Measurements from ENCODE around the gene RUNDC3A. TPM values are rescaled to one million over a fixed set of nuclear protein-coding genes. Genes with fewer than 3 reads are reported as not detected.

Gene RUNDC3A
- polyA plus RNA-seq, 1 donor (not counting 4 experiments of a cell fraction or from before 2014, with no cell fraction given): 1.6 TPM

DNA sequence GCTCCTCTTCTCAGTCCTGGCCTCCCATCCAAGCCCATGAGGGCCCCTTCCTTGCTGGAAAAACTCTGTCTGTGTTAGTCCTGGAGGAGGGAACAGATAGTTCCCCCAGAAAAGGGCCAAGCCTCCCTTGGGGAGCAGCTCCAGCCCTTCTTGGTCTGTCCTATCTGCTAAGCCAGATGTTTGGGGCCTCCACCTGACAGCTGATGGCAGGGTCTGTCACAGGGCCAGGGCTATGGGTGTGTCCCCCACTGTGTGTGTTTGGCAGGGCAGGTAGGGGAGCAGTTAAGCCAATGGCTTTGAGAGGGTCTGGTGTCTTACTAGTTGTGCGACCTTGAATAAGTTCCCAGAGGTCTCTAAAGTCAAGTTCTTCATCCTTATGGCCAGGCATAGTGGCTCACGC is 26.8 kb upstream of the RUNDC3A start:
- Histone ChIP-seq H3K27me3 (ENCODE audit: control insufficient read depth, extremely low read depth, insufficient read depth, low read length) (no peaks in the 10 kb centered on the region), H3K4me3 (ENCODE audit: control insufficient read depth in 2 of 3, extremely low read depth in 1 of 3, insufficient read depth in 2 of 3, low read depth in 1 of 3, low read length in 3 of 3) (no peak overlapping the region), H3K4me2 (ENCODE audit: control insufficient read depth, extremely low read depth, insufficient read depth, low read depth, low read length) (no peak overlapping the region), H3K36me3 (ENCODE audit: control insufficient read depth in 2 of 2, extremely low read depth in 1 of 2, insufficient read depth in 2 of 2, low read length in 2 of 2) (no peaks in the 10 kb centered on the region), H3K79me2 (ENCODE audit: control insufficient read depth, insufficient read depth, low read length) (no peaks in the 10 kb centered on the region), H2AFZ (ENCODE audit: control insufficient read depth, low read length) (no peak overlapping the region), H3K9me1 (ENCODE audit: control insufficient read depth, extremely low read depth, insufficient read depth, low read length) (no peaks in the 10 kb centered on the region), H4K20me1 (ENCODE audit: control insufficient read depth, extremely low read depth, insufficient read depth, low read length) (no peaks in the 10 kb centered on the region), H3K9me3 (ENCODE audit: control insufficient read depth, low read depth, low read length) (no peaks in the 10 kb centered on the region), H3K9ac (ENCODE audit: control insufficient read depth, extremely low read depth, insufficient read depth, low read length) (no peak overlapping the region), H3K4me1 (ENCODE audit: control insufficient read depth, extremely low read depth, insufficient read depth, low read length) (no peaks in the 10 kb centered on the region), H3K27ac (ENCODE audit: control insufficient read depth, insufficient read depth, low read length) (no peak overlapping the region)
- TF ChIP-seq, protein P1, sequence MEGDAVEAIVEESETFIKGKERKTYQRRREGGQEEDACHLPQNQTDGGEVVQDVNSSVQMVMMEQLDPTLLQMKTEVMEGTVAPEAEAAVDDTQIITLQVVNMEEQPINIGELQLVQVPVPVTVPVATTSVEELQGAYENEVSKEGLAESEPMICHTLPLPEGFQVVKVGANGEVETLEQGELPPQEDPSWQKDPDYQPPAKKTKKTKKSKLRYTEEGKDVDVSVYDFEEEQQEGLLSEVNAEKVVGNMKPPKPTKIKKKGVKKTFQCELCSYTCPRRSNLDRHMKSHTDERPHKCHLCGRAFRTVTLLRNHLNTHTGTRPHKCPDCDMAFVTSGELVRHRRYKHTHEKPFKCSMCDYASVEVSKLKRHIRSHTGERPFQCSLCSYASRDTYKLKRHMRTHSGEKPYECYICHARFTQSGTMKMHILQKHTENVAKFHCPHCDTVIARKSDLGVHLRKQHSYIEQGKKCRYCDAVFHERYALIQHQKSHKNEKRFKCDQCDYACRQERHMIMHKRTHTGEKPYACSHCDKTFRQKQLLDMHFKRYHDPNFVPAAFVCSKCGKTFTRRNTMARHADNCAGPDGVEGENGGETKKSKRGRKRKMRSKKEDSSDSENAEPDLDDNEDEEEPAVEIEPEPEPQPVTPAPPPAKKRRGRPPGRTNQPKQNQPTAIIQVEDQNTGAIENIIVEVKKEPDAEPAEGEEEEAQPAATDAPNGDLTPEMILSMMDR (optimal IDR thresholded peaks at IDR 0.05 in 1 of 3, IDR thresholded peaks at IDR 0.05 in 1 of 3, conservative IDR thresholded peaks at IDR 0.05 in 1 of 3; ENCODE audit: extremely low read depth in 1 of 3, insufficient read depth in 2 of 3, low read length in 3 of 3): no peak
- no peak for TF ChIP-seq EZH2 (IDR thresholded peaks at IDR 0.05; ENCODE audit: low read length)
- DNase-seq (ENCODE audit: low read depth, low spot score): no peak
- dilution Hi-C loops (cut with MboI; ENCODE audit: extremely low pct_ligation_motif_present, low sequenced_read_pairs): no loop called here
- FAIRE-seq: no peak

DNA sequence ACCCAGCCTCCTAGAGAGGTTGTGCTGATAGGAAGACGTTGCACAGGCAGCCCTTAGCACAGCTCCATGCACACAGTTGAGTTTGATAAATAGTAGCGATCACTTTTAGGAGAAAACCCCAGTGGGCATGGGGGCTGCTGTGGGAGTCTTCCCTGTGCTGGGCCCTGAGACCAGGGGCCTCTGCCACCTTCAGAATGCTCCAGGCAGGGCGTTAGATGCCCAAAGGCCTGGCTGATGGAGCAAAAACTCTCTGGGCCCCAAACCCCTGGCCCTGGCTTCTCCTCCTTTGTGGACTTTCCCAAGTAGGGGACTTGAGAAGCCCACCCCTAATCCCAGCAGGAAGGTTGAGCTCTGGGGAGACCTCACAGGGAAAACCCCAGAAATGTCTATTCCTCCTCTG is 26.1 kb upstream of the RUNDC3A start:
- no peak for FAIRE-seq
- no peaks in the 10 kb centered on the region for H4K20me1 ChIP-seq (ENCODE audit: control insufficient read depth, extremely low read depth, insufficient read depth, low read length)

More for the DNA sequence above, 26.1 kb upstream of the RUNDC3A start:
- Histone ChIP-seq H3K36me3 (ENCODE audit: control insufficient read depth in 2 of 2, extremely low read depth in 1 of 2, insufficient read depth in 2 of 2, low read length in 2 of 2) (no peaks in the 10 kb centered on the region), H3K4me2 (ENCODE audit: control insufficient read depth, extremely low read depth, insufficient read depth, low read depth, low read length) (no peak overlapping the region), H3K4me3 (ENCODE audit: control insufficient read depth in 2 of 3, extremely low read depth in 1 of 3, insufficient read depth in 2 of 3, low read depth in 1 of 3, low read length in 3 of 3) (no peak overlapping the region), H3K9ac (ENCODE audit: control insufficient read depth, extremely low read depth, insufficient read depth, low read length) (no peak overlapping the region), H3K4me1 (ENCODE audit: control insufficient read depth, extremely low read depth, insufficient read depth, low read length) (no peaks in the 10 kb centered on the region), H2AFZ (ENCODE audit: control insufficient read depth, low read length) (no peak overlapping the region), H3K27ac (ENCODE audit: control insufficient read depth, insufficient read depth, low read length) (no peak overlapping the region), H3K79me2 (ENCODE audit: control insufficient read depth, insufficient read depth, low read length) (no peaks in the 10 kb centered on the region), H3K9me1 (ENCODE audit: control insufficient read depth, extremely low read depth, insufficient read depth, low read length) (no peaks in the 10 kb centered on the region), H3K9me3 (ENCODE audit: control insufficient read depth, low read depth, low read length) (no peaks in the 10 kb centered on the region), H3K27me3 (ENCODE audit: control insufficient read depth, extremely low read depth, insufficient read depth, low read length) (no peaks in the 10 kb centered on the region)
- TF ChIP-seq, protein P1 (optimal IDR thresholded peaks at IDR 0.05 in 1 of 3, IDR thresholded peaks at IDR 0.05 in 1 of 3, conservative IDR thresholded peaks at IDR 0.05 in 1 of 3; ENCODE audit: extremely low read depth in 1 of 3, insufficient read depth in 2 of 3, low read length in 3 of 3): no peak
- TF ChIP-seq EZH2 (IDR thresholded peaks at IDR 0.05; ENCODE audit: low read length): no peak
- no peak for DNase-seq (ENCODE audit: low read depth, low spot score)
- dilution Hi-C loops (cut with MboI; ENCODE audit: extremely low pct_ligation_motif_present, low sequenced_read_pairs): no loop called here
